CD1c-positive myeloid dendritic cell (primary cell): Measurements from ENCODE around the gene FTSJ1.
"Not testable (repeated sequence)": the region's sequence is repeated elsewhere in the genome, so short reads cannot be mapped to it uniquely, and the experiment has no call there.

Experiments
- DNase-seq: peaks from one replicate; pipeline ENCODE4 v3.0.0-alpha.2; 2016; ENCODE audit errors: extremely low spot score

The FTSJ1 gene

GRCh38 chrX:48475774-48476577, at the start of gene FTSJ1:
TSS of gene FTSJ1 (plus strand) at chrX:48476199. CDS start at chrX:48478048, 1,849 bp downstream.
- DNase-seq, result peak; percentile 94

DNA sequence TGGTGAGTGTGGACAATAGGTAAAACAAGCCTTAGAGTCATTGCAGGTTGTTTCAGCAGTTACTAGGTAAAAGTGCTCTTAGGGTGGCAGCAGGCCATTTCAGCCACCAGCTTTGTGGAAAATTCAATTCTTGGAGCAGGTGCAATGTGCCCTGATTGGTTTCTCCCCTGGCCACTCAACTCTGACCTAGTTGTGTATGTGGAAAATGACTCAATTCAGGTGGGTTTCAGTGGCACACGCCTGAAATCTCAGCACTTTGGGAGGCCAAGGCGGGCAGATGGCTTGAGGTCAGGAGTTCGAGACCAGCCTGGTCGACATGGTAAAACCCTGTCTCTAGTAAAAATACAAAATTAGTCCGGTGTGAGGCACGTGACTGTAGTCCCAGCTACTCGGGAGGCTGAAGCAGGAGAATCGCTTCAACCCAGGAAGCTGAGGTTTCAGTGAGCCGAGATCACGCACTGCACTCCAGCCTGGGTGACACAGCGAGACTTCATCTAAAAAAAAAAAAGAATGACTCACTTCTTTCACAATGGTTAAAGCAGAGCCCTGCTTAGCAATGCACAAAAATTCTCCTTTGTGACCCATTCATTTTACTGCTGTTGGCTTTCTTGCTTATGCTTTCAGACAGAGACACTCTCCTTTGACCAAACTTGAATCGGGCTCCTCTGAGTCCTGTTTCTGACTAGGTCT, 48.8 kb upstream of the FTSJ1 start:
- DNase-seq, result not testable (repeated sequence)

- not testable (repeated sequence) for DNase-seq
These were observed 46.4 kb upstream of the FTSJ1 start for GRCh38 chrX:48429606-48430005.

- DNase-seq, result not testable (repeated sequence)
These were observed 45.8 kb upstream of the FTSJ1 start for GRCh38 chrX:48430166-48430565.

GRCh38 chrX:48433713-48434112, 42.3 kb upstream of the FTSJ1 start:
- DNase-seq, result not testable (repeated sequence)

DNA sequence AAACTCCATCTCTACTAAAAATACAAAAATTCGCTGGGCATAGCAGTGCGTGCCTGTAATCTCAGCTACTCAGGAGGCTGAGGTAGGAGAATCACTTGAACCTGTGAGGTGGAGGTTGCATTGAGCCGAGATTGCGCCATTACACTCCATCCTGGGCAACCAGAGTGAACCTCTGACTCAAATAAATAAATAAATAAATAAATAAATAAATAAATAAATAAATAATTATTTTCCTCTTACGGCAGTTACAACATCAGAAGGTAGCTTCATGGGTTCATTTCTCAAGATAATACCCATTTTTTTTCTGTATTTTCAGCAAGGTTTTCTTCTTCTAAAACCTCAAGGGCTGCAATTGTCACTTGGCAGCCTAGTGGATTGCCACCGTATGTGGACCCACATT, 28.8 kb upstream of the FTSJ1 start:
- DNase-seq, result not testable (repeated sequence)

DNA sequence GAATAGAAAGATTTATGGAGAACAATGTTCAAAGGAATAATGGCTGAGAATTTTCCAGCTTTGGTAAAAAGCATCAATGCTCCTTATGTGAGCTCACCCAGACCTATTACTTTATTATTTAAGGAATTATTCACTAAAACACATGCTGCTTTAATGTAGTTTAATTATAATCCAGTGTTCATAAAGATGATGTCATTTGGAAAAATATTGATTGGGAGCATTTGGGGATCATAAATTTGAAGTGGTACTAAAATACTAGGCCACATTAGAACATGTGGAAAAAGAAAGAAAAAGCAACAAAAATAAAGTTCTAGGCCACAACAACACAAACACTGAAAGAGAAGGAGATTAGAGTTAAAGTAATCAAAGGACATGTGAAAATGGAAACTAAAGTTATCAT, 25.9 kb upstream of the FTSJ1 start:
- no peak for DNase-seq

DNA sequence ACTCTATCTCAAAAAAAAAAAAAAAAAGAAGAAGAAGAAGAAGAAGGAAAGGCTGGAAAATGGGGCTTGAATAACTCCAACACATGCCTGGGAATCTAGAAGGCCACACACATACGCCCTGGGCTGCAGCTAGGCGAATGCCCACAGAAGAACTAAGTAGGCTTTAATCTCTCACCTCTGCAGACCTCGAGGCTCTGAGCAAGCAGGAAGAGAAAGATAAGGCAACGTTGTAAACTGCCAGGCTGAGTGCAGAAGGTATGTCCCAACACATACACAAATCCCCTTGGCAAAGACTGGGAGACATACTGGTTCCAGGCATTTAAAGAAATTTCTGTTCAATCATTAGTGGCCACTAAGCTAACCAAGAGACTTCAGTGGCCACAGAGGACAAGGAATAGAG, 24.3 kb upstream of the FTSJ1 start:
- no peak for DNase-seq

DNA sequence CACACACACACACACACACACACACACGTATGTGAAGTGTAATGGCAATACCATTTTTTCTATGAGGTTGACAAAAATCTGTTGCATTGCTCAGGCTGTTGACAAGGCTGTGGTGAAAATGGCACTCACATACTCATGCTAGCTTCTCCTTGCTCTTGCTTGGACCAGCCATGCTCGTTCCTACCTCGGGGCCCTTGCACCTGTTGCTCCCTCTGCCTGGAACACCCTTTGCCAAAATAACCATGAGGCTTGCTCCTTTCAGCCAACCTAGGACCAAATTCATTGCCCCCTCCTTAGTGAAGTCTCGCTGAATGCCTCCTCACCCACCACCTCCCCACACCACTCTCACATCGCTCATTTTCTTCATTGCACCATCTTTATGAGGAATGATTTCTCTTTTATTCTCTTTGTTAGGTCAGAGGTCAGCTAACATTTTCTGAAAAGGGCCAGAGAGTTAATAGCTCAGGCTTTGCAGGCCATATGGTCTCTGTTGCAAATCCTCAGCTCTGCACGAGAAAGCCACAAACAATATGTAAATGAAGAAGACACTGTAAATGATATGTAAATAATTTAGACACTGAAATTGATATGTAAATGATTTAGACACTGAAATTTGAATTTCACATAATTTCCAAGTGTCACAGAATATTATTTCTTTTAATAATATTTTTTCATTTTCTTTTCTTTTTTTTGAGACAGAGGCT, 19.2 kb upstream of the FTSJ1 start:
- DNase-seq, result no peak

GRCh38 chrX:48458711-48459110, 17.3 kb upstream of the FTSJ1 start:
- no peak for DNase-seq

- no peak for DNase-seq
These were observed 16.5 kb upstream of the FTSJ1 start for GRCh38 chrX:48459483-48459882.

DNA sequence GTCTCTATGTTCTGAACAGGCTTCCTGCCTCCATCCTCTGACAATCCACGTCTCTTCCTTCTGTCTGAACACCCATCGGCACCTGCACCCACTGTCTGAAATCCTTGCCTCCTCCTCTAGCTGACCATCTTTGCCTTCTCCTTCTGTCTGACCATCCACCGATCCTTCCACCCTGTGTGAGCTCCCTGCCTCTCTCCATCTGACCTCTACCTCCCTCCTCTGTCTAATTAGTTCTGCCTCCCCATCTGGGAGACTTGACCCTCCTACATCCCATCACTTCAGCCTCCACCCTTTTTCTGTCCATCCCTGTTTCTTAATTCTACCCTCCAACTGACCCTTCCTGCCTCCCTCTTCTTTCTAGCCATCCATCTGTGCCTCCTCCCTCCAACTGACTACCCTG, 16.0 kb upstream of the FTSJ1 start:
- DNase-seq, result no peak

DNA sequence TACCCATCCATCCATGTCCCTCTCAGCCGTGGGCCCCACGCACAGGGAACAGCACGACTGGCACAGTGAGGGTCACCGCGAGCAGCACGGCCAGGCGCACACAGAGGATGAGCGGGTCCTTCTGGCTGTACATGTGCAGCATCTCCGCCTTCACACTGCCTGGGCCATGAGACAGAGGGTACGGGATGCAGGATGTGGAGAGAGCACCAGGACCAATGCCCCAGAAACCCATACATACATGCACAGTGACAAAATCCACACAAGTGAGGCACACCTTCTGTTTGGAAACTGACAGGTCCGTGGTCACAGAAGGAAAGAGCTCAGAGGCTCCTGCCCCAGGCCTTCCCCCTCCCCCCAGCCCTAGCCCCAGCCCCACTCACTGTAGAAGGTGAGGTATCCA, 15.4 kb upstream of the FTSJ1 start:
- DNase-seq, result no peak

DNA sequence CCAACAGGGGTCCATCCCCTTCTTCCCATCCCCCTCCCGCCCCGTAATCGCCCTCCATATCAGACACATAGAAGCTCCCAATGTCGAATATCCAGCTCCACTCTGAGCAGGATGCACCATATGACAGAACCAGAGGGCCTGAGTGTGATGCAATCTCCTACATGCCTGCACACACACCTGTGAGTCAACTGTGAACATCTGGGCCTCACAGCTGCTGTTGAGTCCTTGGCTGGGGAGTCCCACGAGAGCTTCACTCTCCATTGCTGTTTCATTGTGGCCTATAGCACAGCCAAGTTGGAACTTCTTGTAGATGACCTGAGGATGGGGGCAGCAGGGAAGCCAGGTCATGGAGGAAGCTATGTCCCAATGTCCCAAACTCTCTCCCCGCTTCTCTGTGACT, 14.2 kb upstream of the FTSJ1 start:
- no peak for DNase-seq

DNA sequence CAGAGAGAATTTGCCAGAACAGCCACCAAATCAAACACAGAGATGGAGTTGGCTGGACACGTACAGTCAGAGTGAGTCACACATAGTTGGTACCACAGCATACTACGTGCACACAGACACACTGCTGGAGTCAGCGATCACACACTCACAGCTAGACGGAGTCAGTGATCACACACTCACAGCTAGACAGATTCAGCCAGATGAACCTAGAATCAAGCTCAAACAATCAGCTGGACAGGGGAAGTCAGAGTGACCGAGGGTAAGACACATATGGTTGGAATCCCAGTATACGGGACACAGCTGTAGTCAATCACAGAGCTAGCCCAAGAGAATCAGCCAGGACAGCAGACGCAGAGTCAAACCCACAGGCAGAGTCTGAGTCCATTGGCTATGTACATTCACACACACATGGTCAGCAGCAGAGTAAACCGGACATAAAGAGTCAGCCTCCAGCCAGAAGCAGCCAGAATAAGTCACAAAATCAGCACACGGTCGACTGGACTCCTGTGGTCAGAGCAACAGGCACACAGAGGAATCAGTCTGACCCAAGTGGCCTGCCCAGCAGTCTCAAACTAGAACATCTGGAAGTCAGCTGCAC, 10.6 kb upstream of the FTSJ1 start:
- DNase-seq, result no peak

DNA sequence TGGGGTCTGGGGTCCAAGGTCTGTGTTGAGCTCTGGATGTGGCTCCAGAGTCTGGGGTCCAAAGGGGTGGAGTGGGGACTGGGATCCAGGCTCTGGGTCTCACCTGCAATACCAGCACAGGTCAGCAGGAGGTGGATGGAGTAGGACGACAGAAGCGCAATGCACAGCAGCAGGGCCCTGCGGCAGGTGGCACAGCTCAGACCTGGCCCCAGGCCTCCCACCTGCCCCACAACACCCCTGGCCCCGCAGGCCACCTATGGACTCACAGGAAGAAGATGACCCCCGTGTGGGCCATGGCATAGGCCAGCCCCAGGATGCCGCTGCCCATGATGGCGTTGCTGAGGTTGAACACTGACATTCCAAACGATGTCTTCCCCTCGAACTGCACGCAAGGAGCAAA, 9.3 kb upstream of the FTSJ1 start:
- DNase-seq, result no peak

- no peak for DNase-seq
These were observed 8.7 kb upstream of the FTSJ1 start for GRCh38 chrX:48467281-48467761.

DNA sequence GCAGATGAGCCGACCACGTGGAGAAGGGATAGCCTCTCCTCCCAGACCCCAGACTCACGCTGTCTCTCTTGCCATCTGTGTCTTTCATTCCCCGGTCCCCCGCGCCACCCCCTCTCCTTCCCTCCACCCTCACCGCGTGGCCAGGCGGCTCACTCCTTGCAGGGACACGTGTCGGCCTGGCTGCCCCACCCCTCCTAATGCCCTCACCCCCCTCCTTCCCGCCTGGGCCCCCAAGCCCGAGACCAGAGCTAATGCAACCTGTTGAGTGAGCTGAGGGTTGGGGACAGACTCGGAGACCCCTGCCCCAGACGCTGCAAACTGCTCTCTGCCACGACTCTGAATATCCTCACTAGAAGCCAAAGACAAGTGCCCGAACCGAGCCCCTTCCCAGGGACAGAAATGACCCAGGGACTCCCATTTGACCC, 7.7 kb upstream of the FTSJ1 start:
- peak; percentile 2 for DNase-seq

DNA sequence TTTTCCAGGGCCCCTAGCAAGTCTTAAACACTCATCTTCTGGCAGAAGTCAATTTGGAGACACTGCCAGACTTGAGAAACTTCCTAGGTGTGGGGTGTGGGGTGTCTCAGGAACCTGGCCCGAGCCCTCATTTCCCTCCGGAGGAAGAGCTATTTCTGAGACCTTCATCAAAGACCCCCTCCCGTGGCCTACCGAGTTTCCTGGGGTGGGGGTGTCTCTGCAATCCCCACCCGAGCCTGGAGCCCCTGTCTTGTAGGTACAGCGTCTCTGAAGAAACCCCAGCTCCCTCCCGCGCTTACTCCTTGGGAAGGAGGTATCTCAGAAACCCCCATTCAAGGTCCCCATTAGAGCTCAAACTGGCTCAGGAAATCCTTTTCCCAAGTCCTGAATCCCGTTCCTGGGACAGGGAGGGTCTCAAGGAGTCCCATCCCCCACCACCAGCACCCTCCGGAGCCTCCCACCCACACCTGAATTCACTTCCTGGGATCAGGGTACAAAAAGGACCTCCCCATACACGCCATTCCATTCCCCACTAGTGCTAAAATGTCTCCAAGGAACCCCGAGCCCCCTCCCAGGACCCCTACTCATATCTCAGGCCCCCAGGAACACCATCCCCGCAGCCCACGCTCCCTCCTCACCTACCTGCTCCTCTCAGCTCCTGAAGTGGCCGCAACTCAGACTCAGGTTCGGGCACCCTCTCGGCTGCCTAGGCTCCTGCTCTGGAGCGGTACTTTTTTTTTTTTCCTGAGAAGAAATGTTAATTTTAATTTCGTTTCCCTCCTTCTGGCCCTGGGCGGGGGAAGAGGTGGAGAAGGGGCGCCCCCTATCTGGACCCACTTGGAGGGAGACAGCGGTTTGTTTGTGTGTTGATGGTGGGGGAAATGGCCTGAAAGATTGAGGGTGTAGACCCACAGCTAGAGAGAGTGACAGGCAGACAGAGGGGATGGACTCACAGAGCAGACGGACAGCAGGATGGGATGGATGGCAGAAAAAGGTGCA, 7.0 kb upstream of the FTSJ1 start:
- peak; percentile 1 for DNase-seq

GRCh38 chrX:48470110-48470832, 5.7 kb upstream of the FTSJ1 start, which contains the start of gene SLC38A5:
TSS of gene SLC38A5 (minus strand) at chrX:48470260. CDS start at chrX:48467924, 2,336 bp downstream.
- DNase-seq, result no peak
